C4-2B (cell line): ENCODE results near the gene TUBAL3.

ENCODE experiments used
- H3K27ac ChIP-seq: fragments of 450-650 bp; 2 replicates; pipeline ENCODE4 v1.5.1; 2017
- CTCF ChIP-seq: fragments of 450-650 bp; conservative IDR thresholded peaks from 2 replicates; pipeline ENCODE4 v1.5.1; 2017; ENCODE audit warnings: mild to moderate bottlenecking
- ZFX ChIP-seq: fragments of 450-650 bp; IDR thresholded peaks from 2 replicates; pipeline ENCODE4 v1.6.1; 2017

TUBAL3 gene

GRCh38 chr10:5406918-5407317, 2.3 kb upstream of the TUBAL3 start:
- TF ChIP-seq CTCF (no peak), ZFX (no peak)
- no peak overlapping the region for H3K27ac ChIP-seq

GRCh38 chr10:5402798-5403197, 1.8 kb downstream of the TUBAL3 start:
- TF ChIP-seq CTCF (no peak), ZFX (no peak)
- no peak overlapping the region for H3K27ac ChIP-seq

GRCh38 chr10:5400468-5401240, 4.0 kb downstream of the TUBAL3 start:
- no peak for TF ChIP-seq ZFX
- no peak for TF ChIP-seq CTCF
- no peak overlapping the region for H3K27ac ChIP-seq

GRCh38 chr10:5399332-5399731, 5.3 kb downstream of the TUBAL3 start:
- no peak for TF ChIP-seq ZFX
- TF ChIP-seq CTCF = no peak
- no peak overlapping the region for H3K27ac ChIP-seq

GRCh38 chr10:5396556-5397300, 7.9 kb downstream of the TUBAL3 start:
- no peak overlapping the region for H3K27ac ChIP-seq
- TF ChIP-seq CTCF (no peak), ZFX (no peak)

GRCh38 chr10:5395168-5395567, 9.5 kb downstream of the TUBAL3 start:
- no peak for TF ChIP-seq ZFX
- TF ChIP-seq CTCF = no peak

GRCh38 chr10:5393529-5393928, 11.1 kb downstream of the TUBAL3 start:
- H3K27ac ChIP-seq = no peak overlapping the region
- TF ChIP-seq ZFX (no peak), CTCF (no peak)

More at GRCh38 chr10:5395168-5395567, 9.5 kb downstream of the TUBAL3 start:
- no peak overlapping the region for H3K27ac ChIP-seq
